Neutrophil (primary cell): ENCODE results near the gene SLX9.
A peak's percentile ranks its signal among the peaks of the same experiment; 100 is the strongest.
"Not testable (repeated sequence)": the region's sequence is repeated elsewhere in the genome, so short reads cannot be mapped to it uniquely, and the experiment has no call there.

ENCODE experiments used
- H3K27ac ChIP-seq: fragments of 200-600 bp; sonication (generic); 2 replicates; pipeline ENCODE4 v1.5.1; 2016; ENCODE audit warnings: mild to moderate bottlenecking, moderate library complexity
- H3K27me3 ChIP-seq: fragments of 200-600 bp; sonication (generic); 2 replicates; pipeline ENCODE4 v1.6.0; 2016; ENCODE audit warnings: mild to moderate bottlenecking
- H3K36me3 ChIP-seq: fragments of 200-600 bp; sonication (generic); 2 replicates; pipeline ENCODE4 v1.5.1; 2017
- H3K4me1 ChIP-seq, 2 experiments: fragments of 200-600 bp in 1 of 2; sonication (generic) in 1 of 2; 1 replicate in 1 of 2; 2 replicates in 1 of 2; pipeline versions ENCODE4 v1.5.1 to v1.6.1; 2013 to 2016; ENCODE audit warnings: low read depth in 1 of 2, low read length in 1 of 2, mild to moderate bottlenecking in 1 of 2, moderate library complexity in 1 of 2; ENCODE audit not compliant: control insufficient read depth in 1 of 2, insufficient read depth in 1 of 2
- H3K4me3 ChIP-seq, 2 experiments: fragments of 200-600 bp in 1 of 2; sonication (generic) in 1 of 2; 1 replicate in 1 of 2; 2 replicates in 1 of 2; pipeline ENCODE4 v1.5.1; 2013 to 2016; ENCODE audit warnings: low read depth in 1 of 2, low read length in 1 of 2, mild to moderate bottlenecking in 1 of 2, moderate library complexity in 1 of 2
- H3K9me3 ChIP-seq: fragments of 200-600 bp; sonication (generic); 2 replicates; pipeline ENCODE4 v1.5.1; 2016
- CTCF ChIP-seq: fragments of 200-600 bp; sonication (generic); IDR thresholded peaks from 2 replicates; pipeline ENCODE4 v1.5.1; 2016; ENCODE audit warnings: antibody characterized with exemption

SLX9 gene

DNA sequence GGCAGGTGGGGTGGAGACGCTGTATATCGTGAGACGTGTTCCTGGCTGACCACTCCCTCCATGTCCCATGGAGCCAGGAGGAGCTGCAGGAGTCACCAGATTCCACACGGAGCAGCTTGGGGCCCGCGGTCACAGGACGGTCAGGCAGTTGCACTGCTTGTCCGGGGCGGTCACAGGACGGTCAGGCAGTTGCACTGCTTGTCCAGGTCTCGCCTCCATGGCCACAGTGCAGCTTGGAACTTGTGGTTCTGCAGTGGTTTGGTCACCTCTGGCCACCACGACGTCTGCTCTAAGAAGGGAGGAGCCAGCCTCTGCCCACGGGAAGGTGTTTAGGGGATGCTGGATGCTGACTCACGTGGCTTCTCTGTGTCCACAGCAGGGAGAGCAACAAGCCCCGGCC lies 33.0 kb downstream of the SLX9 start:
- Histone ChIP-seq H3K36me3 (no peaks in the 10 kb centered on the region), H3K4me1 (peaks cover 32 to 39% of the 10 kb centered on the region in 2 experiments), H3K9me3 (no peaks in the 10 kb centered on the region), H3K27me3 (no peaks in the 10 kb centered on the region), H3K4me3 (no peak overlapping the region), H3K27ac (peak overlapping the region; percentile 50)
- TF ChIP-seq CTCF = no peak

DNA sequence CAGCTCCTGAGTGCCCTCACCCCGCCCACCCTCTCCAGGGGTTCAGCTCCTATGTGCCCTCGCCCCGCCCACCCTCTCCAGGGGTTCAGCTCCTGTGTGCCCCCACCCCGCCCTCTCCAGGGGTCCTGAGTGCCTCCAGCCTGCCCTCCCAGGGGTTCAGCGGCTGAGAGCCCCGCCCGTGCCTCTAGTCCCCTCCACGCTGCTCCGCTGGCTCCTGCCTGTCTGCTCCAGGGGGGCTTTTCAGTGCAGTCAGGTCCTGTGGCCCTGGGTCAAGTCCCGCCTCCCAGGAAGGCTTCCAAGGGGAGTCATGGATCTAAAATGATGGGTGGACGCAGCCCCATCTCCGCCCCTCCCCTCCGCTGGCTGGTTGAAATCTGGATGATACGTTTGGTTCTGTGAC lies 33.8 kb downstream of the SLX9 start:
- Histone ChIP-seq H3K36me3 (no peaks in the 10 kb centered on the region), H3K27ac (no peak overlapping the region), H3K27me3 (no peaks in the 10 kb centered on the region), H3K4me3 (no peak overlapping the region), H3K9me3 (no peaks in the 10 kb centered on the region), H3K4me1 (peaks cover 24 to 32% of the 10 kb centered on the region in 2 experiments)
- no peak for TF ChIP-seq CTCF

- Histone ChIP-seq H3K9me3 (no peaks in the 10 kb centered on the region), H3K27me3 (no peaks in the 10 kb centered on the region), H3K36me3 (no peaks in the 10 kb centered on the region), H3K27ac (no peak overlapping the region), H3K4me1 (peaks cover 13 to 21% of the 10 kb centered on the region in 2 experiments), H3K4me3 (no peak overlapping the region)
- TF ChIP-seq CTCF = no peak
Observed at GRCh38 chr21:44974676-44975075, 34.8 kb downstream of the SLX9 start.

- Histone ChIP-seq H3K27ac (no peak overlapping the region), H3K4me3 (no peak overlapping the region), H3K27me3 (no peaks in the 10 kb centered on the region), H3K36me3 (no peaks in the 10 kb centered on the region), H3K4me1 (peaks cover under 1 to 8% of the 10 kb centered on the region in 2 experiments), H3K9me3 (no peaks in the 10 kb centered on the region)
- TF ChIP-seq CTCF = no peak
Observed at GRCh38 chr21:44975720-44976555, 36.1 kb downstream of the SLX9 start.

GRCh38 chr21:44976556-44977393 lies 36.9 kb downstream of the SLX9 start:
- H3K4me1 ChIP-seq, H3K36me3 ChIP-seq, H3K27me3 ChIP-seq, H3K27ac ChIP-seq, H3K4me3 ChIP-seq, H3K9me3 ChIP-seq: not testable (repeated sequence)
